Right lobe of liver (tissue), 6 donors: ENCODE results near the gene PTPRN2. TPM values are rescaled to one million over a fixed set of nuclear protein-coding genes. Genes with fewer than 3 reads are reported as not detected.
A peak's percentile ranks its signal among the peaks of the same experiment; 100 is the strongest.

Experiments
- ATAC-seq, 4 donors: fragments of 200-7000 bp; cut with Tn5 transposase; one replicate each; pipeline ENCODE4 v1.9.1; 2020; ENCODE audit warnings: mild to moderate bottlenecking in 4 of 4, moderate library complexity in 4 of 4
- DNase-seq, 3 donors: peaks; one replicate each; pipeline ENCODE4 v3.0.0-alpha.2; 2020
- H3K27ac ChIP-seq, 3 donors: fragments of 200-600 bp; one replicate each; pipeline ENCODE4 v1.8.0; 2022
- H3K27me3 ChIP-seq, 2 donors: fragments of 200-600 bp; one replicate each; pipeline ENCODE4 v1.8.0; 2022
- H3K36me3 ChIP-seq, 4 donors: fragments of 200-600 bp; sonication (generic) in 1 of 4; one replicate each; pipeline versions ENCODE4 v1.5.1 to v1.8.0; 2017 to 2022; ENCODE audit warnings: control low read depth in 1 of 4
- H3K4me1 ChIP-seq, 4 donors: fragments of 200-600 bp; sonication (generic) in 1 of 4; one replicate each; pipeline versions ENCODE4 v1.5.1 to v1.8.0; 2017 to 2022; ENCODE audit warnings: control low read depth in 1 of 4
- H3K4me3 ChIP-seq, 3 donors: fragments of 200-600 bp; one replicate each; pipeline ENCODE4 v1.8.0; 2022
- H3K9me3 ChIP-seq, 4 donors: fragments of 200-600 bp; sonication (generic) in 1 of 4; one replicate each; pipeline versions ENCODE4 v1.5.1 to v1.8.0; 2017 to 2022; ENCODE audit warnings: control low read depth in 1 of 4
- POLR2A ChIP-seq: fragments of 450-650 bp; IDR thresholded peaks from one replicate; pipeline ENCODE4 v1.6.1; 2017; ENCODE audit warnings: antibody characterized with exemption, mild to moderate bottlenecking
- WGBS: methylation state at CpG from one replicate; pipeline ENCODE4 v1.1.6; 2018; ENCODE audit warnings: low coverage, low lambda C conversion rate; ENCODE audit not compliant: insufficient coverage; ENCODE audit errors: missing lambda C conversion rate; 5-methylcytosine and 5-hydroxymethylcytosine counted together
- intact Hi-C, 2 donors: fragments of 100-400 bp; cut with DNase I; formaldehyde crosslinking; loops; one replicate each; pipeline versions ENCODE4 v1.11.2 to v1.14.1; 2022
- total RNA-seq, 6 experiments: library from RNA; depleted of rRNA in 2 of 6; stranded (reverse); fragments of >200 nt in 2 of 6; fragmentation: NEBNext Ultra II Directional in 3 of 6; extraction: Animal tissue kit (Norgen Biotek cat#: 25700) in 3 of 6; gene quantifications; one replicate each; pipeline versions ENCODE4 v1.1.0 to v1.2.4, GENCODE V29; 2016 to 2023
- TF ChIP-seq, protein P1 (sequence below), 4 donors: fragments of 200-600 bp in 3 of 4; fragments of 450-650 bp in 1 of 4; IDR thresholded peaks; one replicate each; pipeline versions ENCODE4 v1.5.1 to v1.8.0; 2016 to 2022; ENCODE audit warnings: antibody characterized with exemption in 4 of 4, mild to moderate bottlenecking in 2 of 4
- donor health status: DM: no; HTN: yes; CAD: no.
- donor health status: DM: no; HTN: no; CAD: no.
- donor health status: DM: no; HTN: no; CAD: no.
- donor health status: DM: no; HTN: yes; CAD: no.
- donor health status: DM: no; HTN: yes; CAD: no.

The PTPRN2 gene
- total RNA-seq, 6 experiments from 2014 or later, result 0.15 to 0.87 (median 0.67) TPM

DNA sequence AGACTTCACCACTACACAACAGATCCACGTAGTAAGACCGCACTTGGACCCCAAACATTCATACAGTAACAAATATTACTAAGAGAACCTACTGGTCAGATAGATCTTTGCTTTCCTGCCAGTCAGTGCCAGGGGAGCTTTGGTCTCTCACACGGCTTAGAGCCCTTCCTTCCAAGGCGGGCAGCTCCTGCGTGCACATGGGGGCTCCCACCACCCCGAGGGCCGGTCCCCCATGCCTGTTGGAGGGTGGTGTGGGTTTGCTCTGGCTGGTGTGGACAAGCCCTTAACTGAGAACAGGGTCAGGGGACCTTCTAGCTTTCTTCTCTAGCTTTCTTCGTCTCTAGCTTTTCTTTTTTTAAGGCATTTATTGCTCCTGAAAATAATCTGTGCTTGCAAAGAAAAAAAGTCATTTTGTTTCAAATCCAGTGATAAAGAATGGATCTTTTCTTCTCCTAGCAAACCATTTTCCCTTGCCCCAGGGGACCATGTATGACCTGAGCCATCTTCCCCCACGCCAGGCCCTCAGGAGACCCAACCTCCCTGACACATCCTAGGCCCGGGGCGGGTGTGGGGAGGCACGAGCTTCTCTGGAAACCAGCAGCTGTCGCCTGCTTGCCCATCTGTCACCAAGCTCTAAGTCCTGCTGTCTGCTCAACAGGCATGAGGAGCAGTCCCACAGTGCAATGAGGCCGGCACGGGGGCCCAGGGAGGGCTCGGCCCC, 591.1 kb downstream of the PTPRN2 start:
- intact Hi-C loops, result no loop called here
- no peaks in the 10 kb centered on the region for H3K9me3 ChIP-seq
- 71% methylated on average over 8 of the region's 16 CpGs for WGBS
- no peaks in the 10 kb centered on the region for H3K27me3 ChIP-seq
- DNase-seq (no peak), ATAC-seq (no peak)
- H3K4me1 ChIP-seq, result no peaks in the 10 kb centered on the region
- H3K27ac ChIP-seq, result no peak overlapping the region
- no peaks in the 10 kb centered on the region for H3K36me3 ChIP-seq
- TF ChIP-seq, protein P1, sequence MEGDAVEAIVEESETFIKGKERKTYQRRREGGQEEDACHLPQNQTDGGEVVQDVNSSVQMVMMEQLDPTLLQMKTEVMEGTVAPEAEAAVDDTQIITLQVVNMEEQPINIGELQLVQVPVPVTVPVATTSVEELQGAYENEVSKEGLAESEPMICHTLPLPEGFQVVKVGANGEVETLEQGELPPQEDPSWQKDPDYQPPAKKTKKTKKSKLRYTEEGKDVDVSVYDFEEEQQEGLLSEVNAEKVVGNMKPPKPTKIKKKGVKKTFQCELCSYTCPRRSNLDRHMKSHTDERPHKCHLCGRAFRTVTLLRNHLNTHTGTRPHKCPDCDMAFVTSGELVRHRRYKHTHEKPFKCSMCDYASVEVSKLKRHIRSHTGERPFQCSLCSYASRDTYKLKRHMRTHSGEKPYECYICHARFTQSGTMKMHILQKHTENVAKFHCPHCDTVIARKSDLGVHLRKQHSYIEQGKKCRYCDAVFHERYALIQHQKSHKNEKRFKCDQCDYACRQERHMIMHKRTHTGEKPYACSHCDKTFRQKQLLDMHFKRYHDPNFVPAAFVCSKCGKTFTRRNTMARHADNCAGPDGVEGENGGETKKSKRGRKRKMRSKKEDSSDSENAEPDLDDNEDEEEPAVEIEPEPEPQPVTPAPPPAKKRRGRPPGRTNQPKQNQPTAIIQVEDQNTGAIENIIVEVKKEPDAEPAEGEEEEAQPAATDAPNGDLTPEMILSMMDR (IDR thresholded peaks at IDR 0.05), result no peak
- TF ChIP-seq POLR2A, result no peak
- no peak overlapping the region for H3K4me3 ChIP-seq

DNA sequence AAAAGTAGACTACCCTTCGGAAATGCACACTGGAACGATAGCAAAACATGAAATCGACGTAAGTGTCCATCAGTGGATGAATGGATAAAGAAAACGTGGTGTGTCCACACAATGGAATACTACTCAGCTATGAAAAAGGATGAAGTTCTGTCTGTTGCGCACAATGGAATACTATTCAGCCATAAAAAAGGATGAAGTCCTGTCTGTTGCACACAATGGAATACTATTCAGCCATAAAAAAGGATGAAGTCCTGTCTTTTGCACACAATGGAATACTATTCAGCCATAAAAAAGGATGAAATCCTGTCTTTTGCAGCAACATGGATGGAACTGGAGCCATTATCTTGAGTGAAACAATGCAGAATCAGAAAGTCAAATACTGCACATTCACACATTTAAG, 591.8 kb downstream of the PTPRN2 start:
- H3K9me3 ChIP-seq, result no peaks in the 10 kb centered on the region
- H3K4me3 ChIP-seq, result no peak overlapping the region
- no peak for DNase-seq
- H3K27me3 ChIP-seq, result no peaks in the 10 kb centered on the region
- no peaks in the 10 kb centered on the region for H3K4me1 ChIP-seq
- intact Hi-C loops, result no loop called here
- no peaks in the 10 kb centered on the region for H3K36me3 ChIP-seq
- 72% methylated on average over 6 of the region's 6 CpGs for WGBS
- no peak overlapping the region for H3K27ac ChIP-seq
- no peak for ATAC-seq
- TF ChIP-seq, protein P1 (IDR thresholded peaks at IDR 0.05), result no peak
- no peak for TF ChIP-seq POLR2A

DNA sequence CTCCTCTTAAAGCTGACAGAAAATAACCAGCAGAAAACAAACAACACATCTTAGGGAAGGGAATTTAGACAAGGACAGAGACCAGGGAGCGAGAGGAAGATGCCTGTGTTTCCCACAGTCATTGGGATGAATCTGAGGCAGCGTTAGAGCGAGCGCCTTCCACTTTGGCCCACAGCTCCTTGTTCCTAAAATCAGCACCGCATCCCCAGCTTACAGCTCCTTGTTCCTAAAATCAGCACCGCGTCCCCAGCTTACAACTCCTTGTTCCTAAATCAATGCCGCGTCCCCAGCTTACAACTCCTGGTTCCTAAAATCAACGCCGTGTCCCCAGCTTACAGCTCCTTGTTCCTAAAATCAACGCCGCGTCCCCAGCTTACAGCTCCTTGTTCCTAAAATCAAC, 593.3 kb downstream of the PTPRN2 start:
- no peak for TF ChIP-seq POLR2A
- TF ChIP-seq, protein P1 (IDR thresholded peaks at IDR 0.05), result no peak
- no peak overlapping the region for H3K4me3 ChIP-seq
- ATAC-seq (no peak), DNase-seq (no peak)
- H3K27me3 ChIP-seq, result no peaks in the 10 kb centered on the region
- no peaks in the 10 kb centered on the region for H3K36me3 ChIP-seq
- H3K9me3 ChIP-seq, result no peaks in the 10 kb centered on the region
- no peak overlapping the region for H3K27ac ChIP-seq
- 62% methylated on average over 12 of the region's 14 CpGs for WGBS
- intact Hi-C loops, result no loop called here
- H3K4me1 ChIP-seq, result no peaks in the 10 kb centered on the region

DNA sequence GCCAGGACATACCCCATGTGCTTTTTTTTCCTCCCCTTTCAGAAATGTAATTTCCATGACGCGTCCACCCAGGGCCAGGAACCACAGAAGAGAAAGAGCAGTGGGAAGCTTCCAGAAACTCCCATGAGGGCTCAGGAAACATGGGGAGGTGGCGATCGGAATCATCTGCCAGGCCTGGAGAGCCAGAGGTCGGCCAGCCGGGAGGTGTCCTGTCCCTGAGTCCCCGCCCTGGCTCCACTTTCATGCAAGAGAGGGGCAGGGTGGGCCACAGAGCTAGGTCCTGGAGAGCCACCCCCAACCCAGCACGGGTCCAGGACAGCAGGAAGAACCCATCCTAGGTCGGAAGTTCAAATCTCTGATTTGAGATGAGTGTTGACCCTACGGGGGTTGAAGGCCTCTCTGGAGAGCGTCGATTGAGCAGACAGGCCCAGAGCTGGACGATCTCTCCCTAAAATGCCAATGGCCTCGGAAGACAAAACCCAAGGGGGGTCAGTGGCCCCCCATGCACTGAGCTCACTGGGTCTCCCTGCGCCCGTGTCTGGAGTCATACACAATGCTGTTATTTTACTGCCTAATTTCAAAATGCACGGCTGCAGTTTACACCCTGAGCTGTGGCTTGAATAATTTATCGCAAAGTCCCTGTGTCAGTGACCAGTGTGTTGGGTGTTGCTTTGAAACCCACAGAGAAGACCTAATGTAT, 594.1 kb downstream of the PTPRN2 start:
- ATAC-seq (no peak), DNase-seq (peak in 1 of 3 donors; percentile 35)
- intact Hi-C loops, result no loop called here
- Histone ChIP-seq H3K27me3 (no peaks in the 10 kb centered on the region), H3K36me3 (no peaks in the 10 kb centered on the region), H3K27ac (no peak overlapping the region), H3K4me3 (no peak overlapping the region), H3K4me1 (no peaks in the 10 kb centered on the region), H3K9me3 (no peaks in the 10 kb centered on the region)
- 84% methylated on average over 15 of the region's 18 CpGs for WGBS
- TF ChIP-seq POLR2A, result no peak
- TF ChIP-seq, protein P1 (IDR thresholded peaks at IDR 0.05), result no peak
